Esophagus muscularis mucosa (tissue), 4 donors: Measurements from ENCODE around the gene RNF26. TPM values are rescaled to one million over a fixed set of nuclear protein-coding genes. Genes with fewer than 3 reads are reported as not detected.

Source experiments
- DNase-seq: peaks from one replicate; pipeline ENCODE4 v3.0.0-alpha.2; 2017; ENCODE audit errors: extremely low spot score
- H3K27ac ChIP-seq, 4 donors: fragments of 200-600 bp; sonication (generic); replicated peaks in 1 of 4; 1 replicate in 3 of 4; 2 replicates in 1 of 4; pipeline ENCODE4 v1.5.1; 2016 to 2019; ENCODE audit warnings: mild to moderate bottlenecking in 1 of 4
- H3K27me3 ChIP-seq, 4 donors: fragments of 200-600 bp; sonication (generic); one replicate each; pipeline versions ENCODE4 v1.5.1 to v1.6.0; 2016 to 2019
- H3K36me3 ChIP-seq, 4 donors: fragments of 200-600 bp; sonication (generic); one replicate each; pipeline ENCODE4 v1.5.1; 2016 to 2019
- H3K4me1 ChIP-seq, 4 donors: fragments of 200-600 bp; sonication (generic); one replicate each; pipeline ENCODE4 v1.5.1; 2016 to 2019
- H3K4me3 ChIP-seq, 4 donors: fragments of 200-600 bp; sonication (generic); 1 replicate in 2 of 4; 2 replicates in 2 of 4; pipeline ENCODE4 v1.5.1; 2016 to 2019; ENCODE audit warnings: mild to moderate bottlenecking in 4 of 4, moderate library complexity in 1 of 4
- H3K9me3 ChIP-seq, 4 donors: fragments of 200-600 bp; sonication (generic); 1 replicate in 3 of 4; 2 replicates in 1 of 4; pipeline ENCODE4 v1.5.1; 2016 to 2019
- CTCF ChIP-seq, 3 experiments: fragments of 200-600 bp in 2 of 3; fragments of 450-650 bp in 1 of 3; sonication (generic) in 2 of 3; IDR thresholded peaks; one replicate each; pipeline ENCODE4 v1.5.1; 2017 to 2019; ENCODE audit warnings: antibody characterized with exemption in 3 of 3, mild to moderate bottlenecking in 2 of 3, moderate library complexity in 1 of 3
- EP300 ChIP-seq: sonication (generic); formaldehyde crosslinking; IDR thresholded peaks from one replicate; pipeline ENCODE4 v1.6.1; 2017; ENCODE audit warnings: antibody characterized with exemption
- POLR2A ChIP-seq: fragments of 450-650 bp; IDR thresholded peaks from one replicate; pipeline ENCODE4 v1.6.1; 2017; ENCODE audit warnings: antibody characterized with exemption, moderate library complexity, mild to moderate bottlenecking, low read depth
- POLR2AphosphoS5 ChIP-seq, 2 donors: sonication (generic); formaldehyde crosslinking; IDR thresholded peaks; one replicate each; pipeline ENCODE4 v1.6.1; 2017; ENCODE audit warnings: antibody characterized with exemption in 2 of 2
- whole genome bisulfite sequencing: methylation state at CpG from one replicate; pipeline ENCODE4 v1.1.5; 2018; 5-methylcytosine and 5-hydroxymethylcytosine counted together
- intact Hi-C: fragments of 100-400 bp; cut with DNase I; formaldehyde crosslinking; loops from one replicate; pipeline ENCODE4 v1.15.1; 2023
- total RNA-seq, 4 donors: library from RNA; depleted of rRNA; stranded (reverse); fragments of >200 nt; gene quantifications; one replicate each; pipeline versions ENCODE4 v1.1.0 to v1.2.1, GENCODE V29; 2016

Gene RNF26
- total RNA-seq, 4 donors from 2014 or later: 14.2 to 33.2 (median 20.9) TPM

GRCh38 chr11:119306373-119306890 is 27.9 kb upstream of the RNF26 start:
- TF ChIP-seq POLR2AphosphoS5 (IDR thresholded peaks at IDR 0.05) (peak; percentile 72 to 76), CTCF (IDR thresholded peaks at IDR 0.05) (no peak)
- no peaks in the 10 kb centered on the region for H3K27me3 ChIP-seq
- peaks cover 5 to 74% (median 62%) of the 10 kb centered on the region in 4 donors for H3K4me1 ChIP-seq
- peaks cover 23 to 78% (median 65%) of the 10 kb centered on the region in 4 donors for H3K36me3 ChIP-seq
- DNase-seq: no peak
- no peaks in the 10 kb centered on the region for H3K9me3 ChIP-seq
- intact Hi-C loops: no loop called here
- peak overlapping the region; percentile 98 to 99 (median 98) for H3K27ac ChIP-seq
- 39% methylated on average over 4 of the region's 5 CpGs for whole genome bisulfite sequencing
- H3K4me3 ChIP-seq: no peak overlapping the region

DNA sequence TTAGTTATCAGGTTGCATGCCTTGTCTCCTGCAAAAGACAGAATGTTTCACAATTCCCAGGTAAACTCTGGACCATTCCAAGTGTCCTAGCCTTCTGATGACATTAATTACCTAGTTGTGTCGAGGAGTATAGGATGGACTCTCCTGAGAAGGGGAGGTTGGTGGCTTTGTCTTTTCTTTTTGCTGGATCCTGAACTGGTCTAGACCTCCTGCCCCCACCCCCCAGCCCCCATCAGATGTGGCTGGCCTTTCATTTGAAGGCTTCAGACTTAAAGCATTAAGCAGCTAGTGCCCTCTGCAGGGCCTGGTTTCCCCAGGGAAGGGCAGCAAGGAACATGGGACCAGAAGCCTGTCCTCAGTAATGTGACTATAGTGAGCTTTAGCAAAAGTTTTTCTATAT is 27.1 kb upstream of the RNF26 start:
- H3K27me3 ChIP-seq: no peaks in the 10 kb centered on the region
- H3K9me3 ChIP-seq: no peaks in the 10 kb centered on the region
- intact Hi-C loops: no loop called here
- 18% methylated on average over 1 of the region's 1 CpG for WGBS
- H3K4me1 ChIP-seq: peaks cover 5 to 75% (median 62%) of the 10 kb centered on the region in 4 donors
- peaks cover 31 to 78% (median 69%) of the 10 kb centered on the region in 4 donors for H3K36me3 ChIP-seq
- H3K27ac ChIP-seq: peak overlapping the region; percentile 98 to 99 (median 98)
- no peak overlapping the region for H3K4me3 ChIP-seq
- TF ChIP-seq POLR2A (no peak), CTCF (IDR thresholded peaks at IDR 0.05) (peak; percentile 38 to 42 (median 41))
- no peak for DNase-seq

GRCh38 chr11:119307974-119308373 is 26.4 kb upstream of the RNF26 start:
- peaks cover 38 to 79% (median 73%) of the 10 kb centered on the region in 4 donors for H3K36me3 ChIP-seq
- peak overlapping the region; percentile 98 to 99 (median 98) for H3K27ac ChIP-seq
- 66% methylated on average over 5 of the region's 5 CpGs for WGBS
- no peak for DNase-seq
- no peak for TF ChIP-seq EP300
- no peak for TF ChIP-seq POLR2A
- peak in 1 of 2 donors; percentile 13 for TF ChIP-seq POLR2AphosphoS5 (IDR thresholded peaks at IDR 0.05)
- no peak for TF ChIP-seq CTCF (IDR thresholded peaks at IDR 0.05)
- no peak overlapping the region for H3K4me3 ChIP-seq
- H3K4me1 ChIP-seq: peaks cover 5 to 78% (median 65%) of the 10 kb centered on the region in 4 donors
- intact Hi-C loops: no loop called here
- H3K9me3 ChIP-seq: no peaks in the 10 kb centered on the region
- H3K27me3 ChIP-seq: no peaks in the 10 kb centered on the region

- intact Hi-C loops: no loop called here
- 85% methylated on average over 6 of the region's 11 CpGs for WGBS
- no peaks in the 10 kb centered on the region for H3K9me3 ChIP-seq
- no peak for TF ChIP-seq POLR2AphosphoS5 (IDR thresholded peaks at IDR 0.05)
- TF ChIP-seq CTCF (IDR thresholded peaks at IDR 0.05): no peak
- TF ChIP-seq EP300: no peak
- TF ChIP-seq POLR2A: no peak
- H3K27ac ChIP-seq: peak overlapping the region; percentile 98 to 99 (median 98)
- H3K4me1 ChIP-seq: peaks cover 9 to 89% (median 70%) of the 10 kb centered on the region in 4 donors
- H3K4me3 ChIP-seq: no peak overlapping the region
- no peaks in the 10 kb centered on the region for H3K27me3 ChIP-seq
- no peak for DNase-seq
- peaks cover 38 to 81% (median 74%) of the 10 kb centered on the region in 4 donors for H3K36me3 ChIP-seq
Observed at GRCh38 chr11:119309411-119309810, 24.9 kb upstream of the RNF26 start.
